ENCODE data around the gene POLR3E.

DNA sequence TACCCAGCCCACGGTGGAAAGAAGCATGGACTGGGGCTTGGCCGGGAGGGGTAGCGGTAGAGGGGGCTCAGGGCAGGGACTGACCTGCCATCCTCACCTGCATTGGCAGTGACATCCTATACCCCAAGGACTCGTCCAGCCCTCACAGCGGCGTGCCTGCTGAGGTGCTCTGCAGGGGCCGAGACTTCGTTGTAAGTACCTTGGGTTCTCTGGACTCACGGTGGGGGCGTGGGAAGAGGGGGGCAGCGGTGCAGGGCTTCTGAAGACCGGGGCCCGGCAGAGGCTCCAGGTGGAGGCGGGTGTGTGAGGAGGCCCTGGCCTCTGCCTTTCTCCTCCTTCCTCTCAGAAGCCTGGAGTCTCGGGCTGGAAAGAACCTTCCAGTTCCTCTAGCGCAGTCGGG lies 25.5 kb downstream of the POLR3E start:
- TF ChIP-seq, protein P1, sequence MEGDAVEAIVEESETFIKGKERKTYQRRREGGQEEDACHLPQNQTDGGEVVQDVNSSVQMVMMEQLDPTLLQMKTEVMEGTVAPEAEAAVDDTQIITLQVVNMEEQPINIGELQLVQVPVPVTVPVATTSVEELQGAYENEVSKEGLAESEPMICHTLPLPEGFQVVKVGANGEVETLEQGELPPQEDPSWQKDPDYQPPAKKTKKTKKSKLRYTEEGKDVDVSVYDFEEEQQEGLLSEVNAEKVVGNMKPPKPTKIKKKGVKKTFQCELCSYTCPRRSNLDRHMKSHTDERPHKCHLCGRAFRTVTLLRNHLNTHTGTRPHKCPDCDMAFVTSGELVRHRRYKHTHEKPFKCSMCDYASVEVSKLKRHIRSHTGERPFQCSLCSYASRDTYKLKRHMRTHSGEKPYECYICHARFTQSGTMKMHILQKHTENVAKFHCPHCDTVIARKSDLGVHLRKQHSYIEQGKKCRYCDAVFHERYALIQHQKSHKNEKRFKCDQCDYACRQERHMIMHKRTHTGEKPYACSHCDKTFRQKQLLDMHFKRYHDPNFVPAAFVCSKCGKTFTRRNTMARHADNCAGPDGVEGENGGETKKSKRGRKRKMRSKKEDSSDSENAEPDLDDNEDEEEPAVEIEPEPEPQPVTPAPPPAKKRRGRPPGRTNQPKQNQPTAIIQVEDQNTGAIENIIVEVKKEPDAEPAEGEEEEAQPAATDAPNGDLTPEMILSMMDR (IDR thresholded peaks at IDR 0.05; ENCODE audit: insufficient read depth, low read length, poor library complexity, severe bottlenecking), result no peak
- no peak for TF ChIP-seq EZH2phosphoT487 (conservative IDR thresholded peaks at IDR 0.05; ENCODE audit: low read length)

Measured in SU-DHL-6 (cell line).